Caki2 (cell line): ENCODE measurements around the gene COPRS. TPM values are rescaled to one million over a fixed set of nuclear protein-coding genes. Genes with fewer than 3 reads are reported as not detected.

Source experiments
- DNase-seq: peaks from one replicate; pipeline ENCODE4 v3.0.0-alpha.2; 2015; ENCODE audit warnings: low read depth
- in situ Hi-C: cut with HindIII; loops from 2 replicates; pipeline ENCODE4 v1.10.0; 2016; ENCODE audit warnings: low sequenced_read_pairs, low pct_unique_long_range_greater_than_20kb, mixed read lengths
- total RNA-seq: library from RNA; depleted of rRNA; stranded (reverse); fragments of >200 nt; shearing (Covaris generic); gene quantifications from 2 replicates; pipeline ENCODE4 v1.2.3, GENCODE V29; 2014; ENCODE audit warnings: low replicate concordance; rRNA removed

COPRS gene
- 154 and 171 TPM in 2 replicates for total RNA-seq

DNA sequence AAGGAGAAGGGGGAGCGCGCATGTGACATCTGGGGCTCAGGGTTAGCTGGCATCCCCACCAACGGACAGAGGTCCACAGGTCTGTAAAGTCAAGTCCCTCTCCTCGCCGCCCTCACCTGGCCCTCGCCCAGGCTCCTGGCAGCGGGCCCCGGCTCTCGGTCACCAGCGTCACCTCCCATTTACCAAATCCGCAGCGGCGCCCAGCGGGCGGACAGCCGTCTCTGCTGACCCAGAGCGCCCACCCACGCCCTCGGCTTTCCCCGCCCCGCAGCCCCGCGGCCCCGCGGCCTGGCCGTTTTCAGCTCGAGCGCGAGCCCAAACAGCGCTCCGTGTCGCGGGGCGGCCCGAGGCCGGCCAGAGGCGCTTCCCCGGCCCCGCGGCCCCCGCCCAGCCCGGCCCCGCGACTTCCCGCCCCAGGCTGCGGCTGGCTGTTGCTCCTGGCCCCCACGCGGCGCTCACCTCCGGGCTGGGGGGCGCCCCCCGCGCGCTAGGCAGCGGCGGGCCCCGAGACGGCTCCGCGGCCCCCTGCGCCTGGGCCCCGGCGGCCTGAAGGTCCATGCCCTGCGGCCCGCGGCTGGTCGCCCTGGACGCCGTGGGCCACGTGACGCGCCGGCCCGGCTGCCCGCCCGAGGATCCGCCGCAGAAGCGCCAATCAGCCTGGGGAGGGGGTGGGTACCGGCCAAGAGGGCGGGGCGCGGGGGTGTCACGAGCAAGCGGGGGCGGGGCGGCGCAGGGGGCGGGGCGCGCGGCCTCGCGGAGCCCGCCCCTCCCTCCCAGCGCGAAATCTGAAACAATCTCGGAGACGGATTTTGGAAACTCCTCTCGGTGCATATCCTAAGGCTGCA, at the start of gene COPRS:
COPRS (minus strand) TSS at position 603 of the 845 bp plus-strand sequence; CDS start at position 558, 45 bp downstream.
- DNase-seq = peak; percentile 62

DNA sequence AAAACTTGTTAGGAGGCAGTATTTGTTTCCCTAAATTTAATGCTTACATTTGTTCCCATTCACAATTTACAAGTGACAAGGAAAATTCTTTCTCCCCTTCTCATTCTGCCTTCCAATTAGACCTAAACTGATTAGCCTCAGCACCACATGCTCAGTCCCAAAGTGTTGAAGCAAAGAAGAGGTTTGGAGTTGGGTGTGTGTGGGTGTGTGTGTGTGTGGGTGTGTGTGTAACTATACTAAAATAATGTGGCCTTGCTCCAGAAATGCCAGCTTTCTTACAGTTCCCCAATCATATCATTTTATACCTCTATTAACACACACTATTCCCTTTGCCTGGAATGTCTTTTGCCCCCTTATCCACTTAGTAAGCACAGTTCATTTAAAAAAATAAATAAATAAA, 49.3 kb upstream of the COPRS start:
- DNase-seq = no peak
- in situ Hi-C loops = no loop called here

More for the DNA sequence above, at the start of gene COPRS:
- in situ Hi-C loops = no loop called here

DNA sequence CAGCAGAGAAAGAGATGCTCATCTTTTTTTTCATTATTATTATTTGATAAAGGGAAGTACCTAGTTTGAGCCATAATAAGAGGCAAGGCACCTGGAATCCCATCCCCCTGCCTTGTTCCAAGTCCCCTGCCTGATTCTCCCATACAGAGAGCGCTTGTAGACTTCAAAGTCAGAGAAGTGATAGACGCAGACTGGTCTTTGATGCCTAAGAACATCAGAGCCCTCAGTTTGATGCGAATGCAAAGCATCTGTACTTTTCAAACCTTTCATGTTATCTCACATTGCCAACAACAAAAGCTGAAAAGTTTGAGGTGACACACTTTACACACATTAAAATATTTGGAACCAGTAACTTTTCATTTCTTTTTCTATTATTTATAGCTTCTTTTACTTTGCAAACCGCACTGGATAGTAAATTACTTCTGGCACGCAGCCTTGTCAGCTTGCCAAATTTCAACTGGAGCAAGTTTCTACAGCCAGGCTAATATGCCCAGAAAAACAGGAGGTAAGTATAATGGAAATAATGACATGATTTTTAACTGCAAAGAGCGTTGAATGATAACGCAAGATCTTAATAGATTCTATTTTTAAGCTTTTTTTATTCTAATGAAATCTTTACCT, 48.4 kb upstream of the COPRS start:
- DNase-seq = no peak
- in situ Hi-C loops = no loop called here

GRCh38 chr17:31903401-31903800, 44.4 kb upstream of the COPRS start:
- in situ Hi-C loops = no loop called here
- no peak for DNase-seq

DNA sequence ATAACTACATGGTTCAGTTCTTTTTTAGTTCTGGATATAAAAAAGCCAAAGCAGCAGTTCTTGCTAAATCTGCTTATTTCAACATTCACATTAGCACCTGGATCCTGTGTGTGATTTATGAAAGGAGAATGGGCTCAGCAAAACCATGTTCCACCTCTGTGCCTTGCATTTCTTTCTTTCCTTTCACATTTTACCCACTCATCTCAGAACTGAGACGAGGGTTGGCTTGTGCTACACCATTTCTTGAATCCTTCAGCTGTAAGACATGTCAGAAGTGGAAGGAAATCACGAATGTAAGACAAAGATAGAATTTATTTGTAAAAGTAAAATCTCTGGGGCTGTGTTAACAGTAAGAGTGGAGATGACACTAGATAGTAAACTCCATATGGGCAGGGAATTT, 43.6 kb upstream of the COPRS start:
- in situ Hi-C loops = no loop called here
- DNase-seq = no peak

DNA sequence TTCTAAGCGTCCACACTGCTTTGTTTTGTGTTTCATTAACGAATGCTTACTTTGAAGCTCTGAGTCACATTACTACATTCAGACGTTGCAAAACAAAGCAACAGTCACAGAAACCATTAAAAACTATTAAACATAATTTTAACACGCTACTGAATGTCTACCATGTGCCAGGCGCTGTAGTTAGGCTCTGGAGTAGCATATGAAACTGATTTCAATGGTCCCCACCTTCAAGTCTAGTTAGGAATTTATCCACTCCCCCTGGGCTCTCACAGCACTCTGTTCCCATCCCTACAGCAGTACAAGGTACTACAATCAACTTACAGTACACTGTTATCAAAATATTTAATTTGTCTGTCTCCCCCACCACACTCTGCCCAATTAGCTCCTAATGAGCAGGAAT, 41.8 kb upstream of the COPRS start:
- DNase-seq = no peak
- in situ Hi-C loops = no loop called here

GRCh38 chr17:31888124-31888523, 29.1 kb upstream of the COPRS start:
- in situ Hi-C loops = no loop called here
- no peak for DNase-seq

GRCh38 chr17:31882571-31882970, 23.5 kb upstream of the COPRS start:
- DNase-seq = no peak
- in situ Hi-C loops = no loop called here

- in situ Hi-C loops = no loop called here
Observed at GRCh38 chr17:31880311-31880710, 21.3 kb upstream of the COPRS start.

GRCh38 chr17:31878703-31879073, 19.6 kb upstream of the COPRS start:
- in situ Hi-C loops = no loop called here
- no peak for DNase-seq

More at GRCh38 chr17:31880311-31880710, 21.3 kb upstream of the COPRS start:
- no peak for DNase-seq

GRCh38 chr17:31877911-31878702, 19.1 kb upstream of the COPRS start:
- peak; percentile 20 for DNase-seq

DNA sequence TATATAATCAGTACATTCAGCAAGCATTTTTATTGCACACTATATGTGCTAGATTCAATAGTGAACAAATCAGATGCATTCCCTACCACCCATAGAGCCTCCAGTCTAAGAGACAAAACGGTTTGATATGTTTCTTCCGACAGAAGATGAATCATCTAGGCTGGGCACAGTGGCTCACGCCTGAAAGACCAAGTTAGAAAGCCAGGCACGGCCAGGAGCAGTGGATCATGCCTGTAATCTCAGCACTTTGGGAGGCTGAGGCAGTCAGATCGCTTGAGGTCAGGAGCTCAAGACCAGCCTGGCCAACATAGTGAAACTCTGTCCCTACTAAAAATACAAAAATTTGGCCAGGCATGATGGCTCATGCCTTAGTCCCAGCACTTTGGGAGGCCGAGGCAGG, 18.3 kb upstream of the COPRS start:
- in situ Hi-C loops = no loop called here
- no peak for DNase-seq

More at GRCh38 chr17:31877911-31878702, 19.1 kb upstream of the COPRS start:
- in situ Hi-C loops = no loop called here

GRCh38 chr17:31875081-31875480, 16.0 kb upstream of the COPRS start:
- no peak for DNase-seq
- in situ Hi-C loops = no loop called here

- DNase-seq = no peak
- in situ Hi-C loops = no loop called here
Observed at GRCh38 chr17:31869797-31870568, 10.9 kb upstream of the COPRS start.

DNA sequence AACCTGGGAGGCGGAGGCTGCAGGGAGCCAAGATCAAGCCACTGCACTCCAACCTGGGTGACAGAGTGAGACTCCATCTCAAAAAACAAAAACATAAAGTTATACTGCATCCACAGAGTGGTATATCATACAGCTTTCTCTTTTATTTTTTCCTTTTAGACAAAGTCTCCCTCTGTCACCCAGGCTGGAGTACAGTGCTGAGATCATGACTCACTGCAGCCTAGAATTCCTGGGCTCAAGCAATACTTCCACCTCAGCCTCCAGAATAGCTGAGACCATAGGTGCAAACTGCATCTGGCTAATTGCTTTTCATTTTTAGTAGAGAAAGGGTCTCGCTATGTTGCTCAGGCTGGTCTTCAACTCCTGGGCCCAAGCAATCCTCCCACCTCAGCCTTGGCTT, 10.0 kb upstream of the COPRS start:
- DNase-seq = no peak
- in situ Hi-C loops = no loop called here

GRCh38 chr17:31859487-31860008, 504 bp upstream of the COPRS start:
- in situ Hi-C loops = no loop called here
- DNase-seq = peak; percentile 47

DNA sequence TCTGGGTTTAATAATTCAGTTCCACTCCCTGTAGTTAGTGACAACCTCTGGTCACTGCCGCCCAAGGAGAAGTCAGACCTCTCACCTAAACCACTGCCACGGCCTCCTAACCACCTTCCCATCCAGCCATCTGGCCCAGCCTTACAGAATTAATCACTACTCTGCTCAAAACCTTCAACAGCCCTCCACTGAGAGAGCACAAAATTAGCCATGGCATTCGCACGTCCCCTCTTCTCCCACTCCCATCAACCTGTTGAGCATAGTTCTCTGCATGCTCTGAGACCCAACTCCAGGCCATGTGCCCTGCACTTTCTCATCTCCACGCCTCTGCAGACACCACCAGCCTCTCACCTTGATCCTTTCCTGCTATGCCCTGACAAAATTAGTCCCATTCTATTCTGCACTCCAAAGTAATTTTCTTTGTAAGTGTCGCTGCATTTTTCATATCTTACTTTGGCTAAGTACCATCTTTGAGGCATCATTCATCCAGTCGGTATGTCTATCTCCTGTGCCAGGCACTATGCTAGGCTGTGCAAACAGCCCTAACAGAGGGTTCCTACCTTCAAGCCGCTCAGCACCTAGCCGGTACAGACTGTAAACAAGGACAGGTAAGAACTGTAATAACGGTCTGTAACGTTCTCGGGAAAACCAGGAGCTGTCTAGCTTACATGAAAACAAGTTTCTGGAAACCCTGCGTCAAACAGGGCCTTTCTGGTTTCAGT, 963 bp downstream of the COPRS start:
- in situ Hi-C loops = no loop called here
- DNase-seq = no peak
